Panc1 (cell line): ENCODE measurements around the gene KCNK2. TPM values are rescaled to one million over a fixed set of nuclear protein-coding genes. Genes with fewer than 3 reads are reported as not detected.

Experiments
- ATAC-seq: fragments of 200-7000 bp; cut with Tn5 transposase; 2 replicates; pipeline ENCODE4 v1.9.1; 2020; ENCODE audit warnings: mild to moderate bottlenecking, moderate library complexity
- BruUV-seq: library from RNA; stranded (reverse); fragments of 400-500 nt; replicated peaks from 2 replicates; lab custom pipeline; 2021; lab: Mats Ljungman, UMichigan
- CTCF ChIA-PET: fragments of 300-600 bp; sonication (Branson Sonifier 250); formaldehyde crosslinking; loops from one replicate; lab custom pipeline; 2022; ENCODE audit warnings: antibody characterized with exemption; lab: Charles Lee
- POLR2A ChIA-PET: fragments of 300-600 bp; sonication (Branson Sonifier 250); formaldehyde crosslinking; loops from one replicate; lab custom pipeline; 2022; ENCODE audit warnings: antibody characterized with exemption; lab: Charles Lee
- DNase-seq: peaks from one replicate; pipeline ENCODE4 v3.0.0-alpha.2; 2010; ENCODE audit warnings: low read depth, low spot score
- H3K27ac ChIP-seq: 2 replicates; pipeline ENCODE4 v1.5.1; 2011; ENCODE audit warnings: mild to moderate bottlenecking, low read length, inconsistent platforms
- H3K27me3 ChIP-seq: fragments of 200-500 bp; sonication (Bioruptor generic); 2 replicates; pipeline ENCODE4 v1.6.0; 2014; ENCODE audit warnings: low read length, inconsistent platforms; ENCODE audit not compliant: control insufficient read depth, insufficient read depth
- H3K36me3 ChIP-seq: fragments of 200-500 bp; sonication (Bioruptor generic); 2 replicates; pipeline ENCODE4 v1.5.1; 2014; ENCODE audit warnings: inconsistent platforms, mild to moderate bottlenecking, low read length, moderate library complexity; ENCODE audit not compliant: control insufficient read depth, insufficient read depth
- H3K4me1 ChIP-seq: 2 replicates; pipeline ENCODE4 v1.5.1; 2011; ENCODE audit warnings: inconsistent platforms, mild to moderate bottlenecking, low read length, moderate library complexity; ENCODE audit not compliant: control insufficient read depth, insufficient read depth
- H3K4me3 ChIP-seq, 2 experiments: 2 replicates each; pipeline ENCODE4 v1.5.1; 2011 to 2012; ENCODE audit warnings: low read depth in 2 of 2, low read length in 2 of 2, mild to moderate bottlenecking in 2 of 2, inconsistent platforms in 1 of 2, moderate library complexity in 1 of 2
- H3K9me3 ChIP-seq: fragments of 200-500 bp; sonication (Bioruptor generic); 2 replicates; pipeline ENCODE4 v1.5.1; 2014; ENCODE audit warnings: low read depth, mild to moderate bottlenecking, inconsistent platforms, low read length, moderate library complexity; ENCODE audit not compliant: control insufficient read depth, insufficient read depth
- CTCF ChIP-seq: fragments of 450-650 bp; IDR thresholded peaks from 2 replicates; pipeline ENCODE4 v1.5.1; 2017; ENCODE audit warnings: mild to moderate bottlenecking
- POLR2AphosphoS5 ChIP-seq: IDR thresholded peaks from 2 replicates; pipeline ENCODE4 v1.6.1; 2012; ENCODE audit warnings: mild to moderate bottlenecking, low read depth, low read length, moderate library complexity
- REST ChIP-seq, 2 experiments: IDR thresholded peaks; 2 replicates each; pipeline ENCODE4 v1.6.1; 2011 to 2012; ENCODE audit warnings: low read depth in 2 of 2, control low read depth in 1 of 2, low read length in 1 of 2, mild to moderate bottlenecking in 1 of 2, moderate library complexity in 1 of 2; ENCODE audit not compliant: insufficient read depth in 1 of 2
- SIN3A ChIP-seq: IDR thresholded peaks from 2 replicates; pipeline ENCODE4 v1.6.1; 2012; ENCODE audit warnings: low read depth, mild to moderate bottlenecking, low read length, moderate library complexity, borderline replicate concordance; ENCODE audit not compliant: insufficient read depth
- TCF7L2 ChIP-seq: IDR thresholded peaks from 2 replicates; pipeline ENCODE4 v1.6.1; 2011; ENCODE audit warnings: mild to moderate bottlenecking, low read depth, low read length, inconsistent platforms
- in situ Hi-C: cut with HindIII; loops from 2 replicates; pipeline ENCODE4 v1.10.0; 2016; ENCODE audit warnings: low sequenced_read_pairs, low pct_unique_long_range_greater_than_20kb
- intact Hi-C: fragments of 100-400 bp; cut with micrococcal nuclease; formaldehyde crosslinking; loops from one replicate; pipeline ENCODE4 v1.10.0; 2022; ENCODE audit not compliant: unreplicated experiment
- total RNA-seq: library from RNA; stranded (reverse); gene quantifications from one replicate; pipeline ENCODE4 v1.2.1, GENCODE V29; 2021; ENCODE audit not compliant: unreplicated experiment

KCNK2 gene
- total RNA-seq, 1 experiment from 2014 or later: 0.28 TPM

GRCh38 chr1:215260711-215261110, 178.2 kb downstream of the KCNK2 start:
- no peak for TF ChIP-seq TCF7L2
- no peak for TF ChIP-seq POLR2AphosphoS5
- no peak for TF ChIP-seq REST (IDR thresholded peaks at IDR 0.05; ENCODE audit: insufficient read depth in 1 of 2, low read depth in 2 of 2, low read length in 1 of 2)
- no peak for TF ChIP-seq CTCF
- no peak for TF ChIP-seq SIN3A
- Histone ChIP-seq H3K4me1 (no peaks in the 10 kb centered on the region), H3K9me3 (no peaks in the 10 kb centered on the region), H3K27me3 (no peaks in the 10 kb centered on the region), H3K4me3 (no peak overlapping the region), H3K27ac (no peak overlapping the region), H3K36me3 (no peaks in the 10 kb centered on the region)
- no TSS peak for BruUV-seq
- intact Hi-C loops (no loop called here), in situ Hi-C loops (no loop called here)
- POLR2A ChIA-PET: no interaction called here
- CTCF ChIA-PET: no interaction called here
- ATAC-seq (no peak), DNase-seq (no peak)

GRCh38 chr1:215262106-215262505, 179.6 kb downstream of the KCNK2 start:
- no peaks in the 10 kb centered on the region for H3K9me3 ChIP-seq
- in situ Hi-C loops: no loop called here
- no peaks in the 10 kb centered on the region for H3K4me1 ChIP-seq
- H3K27me3 ChIP-seq: no peaks in the 10 kb centered on the region
- ATAC-seq (no peak), DNase-seq (no peak)
- intact Hi-C loops: no loop called here
- H3K27ac ChIP-seq: no peak overlapping the region
- POLR2A ChIA-PET: no interaction called here
- no peak overlapping the region for H3K4me3 ChIP-seq
- H3K36me3 ChIP-seq: no peaks in the 10 kb centered on the region
- CTCF ChIA-PET: no interaction called here
- no TSS peak for BruUV-seq
- TF ChIP-seq POLR2AphosphoS5 (no peak), SIN3A (no peak), TCF7L2 (no peak), CTCF (no peak), REST (IDR thresholded peaks at IDR 0.05; ENCODE audit: insufficient read depth in 1 of 2, low read depth in 2 of 2, low read length in 1 of 2) (no peak)
